ENCODE data around the gene ZNF891. TPM values are rescaled to one million over a fixed set of nuclear protein-coding genes. Genes with fewer than 3 reads are reported as not detected.

The ZNF891 gene
- total and polyA plus RNA-seq, 2 of the 13 experiments (the other 11 are each of a cell fraction or from before 2014, with no cell fraction given): 1.3 to 2.1 TPM

GRCh38 chr12:133080026-133080367 lies 50.1 kb downstream of the ZNF891 start (continued):
- TF ChIP-seq HIVEP1 (CRISPR knock-in tag; IDR thresholded peaks at IDR 0.05): peak; percentile 40; the same call in 1 of the 2 replicates
- no peak for TF ChIP-seq ZSCAN5A (CRISPR knock-in tag; IDR thresholded peaks at IDR 0.05; ENCODE audit: borderline replicate concordance)
- TF ChIP-seq ZSCAN31 (CRISPR knock-in tag; IDR thresholded peaks at IDR 0.05; ENCODE audit: low read depth): no peak; the same call in 1 of the 2 replicates
- no peak for TF ChIP-seq ZNF160 (CRISPR knock-in tag; IDR thresholded peaks at IDR 0.05)
- no peak for TF ChIP-seq ZNF678 (CRISPR knock-in tag; IDR thresholded peaks at IDR 0.05)
- no peak for TF ChIP-seq ZNF383 (CRISPR knock-in tag; IDR thresholded peaks at IDR 0.05; ENCODE audit: borderline replicate concordance)
- no peak for TF ChIP-seq PHB2 (IDR thresholded peaks at IDR 0.05; ENCODE audit: partially characterized antibody)
- peak; percentile 83; the same call in 1 of the 2 replicates for TF ChIP-seq CBX5 (CRISPR knock-in tag; IDR thresholded peaks at IDR 0.05; ENCODE audit: borderline replicate concordance)
- no peak for TF ChIP-seq TBL1XR1 (IDR thresholded peaks at IDR 0.05; ENCODE audit: borderline replicate concordance, low read length, partially characterized antibody)
- TF ChIP-seq ZBTB2 (CRISPR knock-in tag; IDR thresholded peaks at IDR 0.05; ENCODE audit: low read depth): no peak
- TF ChIP-seq BRCA1 (CRISPR knock-in tag; IDR thresholded peaks at IDR 0.05): peak; percentile 87; the same call in 1 of the 2 replicates
- no peak for TF ChIP-seq NFIB (CRISPR knock-in tag; IDR thresholded peaks at IDR 0.05; ENCODE audit: borderline replicate concordance)
- TF ChIP-seq, protein P1, sequence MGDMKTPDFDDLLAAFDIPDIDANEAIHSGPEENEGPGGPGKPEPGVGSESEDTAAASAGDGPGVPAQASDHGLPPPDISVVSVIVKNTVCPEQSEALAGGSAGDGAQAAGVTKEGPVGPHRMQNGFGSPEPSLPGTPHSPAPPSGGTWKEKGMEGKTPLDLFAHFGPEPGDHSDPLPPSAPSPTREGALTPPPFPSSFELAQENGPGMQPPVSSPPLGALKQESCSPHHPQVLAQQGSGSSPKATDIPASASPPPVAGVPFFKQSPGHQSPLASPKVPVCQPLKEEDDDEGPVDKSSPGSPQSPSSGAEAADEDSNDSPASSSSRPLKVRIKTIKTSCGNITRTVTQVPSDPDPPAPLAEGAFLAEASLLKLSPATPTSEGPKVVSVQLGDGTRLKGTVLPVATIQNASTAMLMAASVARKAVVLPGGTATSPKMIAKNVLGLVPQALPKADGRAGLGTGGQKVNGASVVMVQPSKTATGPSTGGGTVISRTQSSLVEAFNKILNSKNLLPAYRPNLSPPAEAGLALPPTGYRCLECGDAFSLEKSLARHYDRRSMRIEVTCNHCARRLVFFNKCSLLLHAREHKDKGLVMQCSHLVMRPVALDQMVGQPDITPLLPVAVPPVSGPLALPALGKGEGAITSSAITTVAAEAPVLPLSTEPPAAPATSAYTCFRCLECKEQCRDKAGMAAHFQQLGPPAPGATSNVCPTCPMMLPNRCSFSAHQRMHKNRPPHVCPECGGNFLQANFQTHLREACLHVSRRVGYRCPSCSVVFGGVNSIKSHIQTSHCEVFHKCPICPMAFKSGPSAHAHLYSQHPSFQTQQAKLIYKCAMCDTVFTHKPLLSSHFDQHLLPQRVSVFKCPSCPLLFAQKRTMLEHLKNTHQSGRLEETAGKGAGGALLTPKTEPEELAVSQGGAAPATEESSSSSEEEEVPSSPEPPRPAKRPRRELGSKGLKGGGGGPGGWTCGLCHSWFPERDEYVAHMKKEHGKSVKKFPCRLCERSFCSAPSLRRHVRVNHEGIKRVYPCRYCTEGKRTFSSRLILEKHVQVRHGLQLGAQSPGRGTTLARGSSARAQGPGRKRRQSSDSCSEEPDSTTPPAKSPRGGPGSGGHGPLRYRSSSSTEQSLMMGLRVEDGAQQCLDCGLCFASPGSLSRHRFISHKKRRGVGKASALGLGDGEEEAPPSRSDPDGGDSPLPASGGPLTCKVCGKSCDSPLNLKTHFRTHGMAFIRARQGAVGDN (CRISPR knock-in tag; IDR thresholded peaks at IDR 0.05): no peak
- TF ChIP-seq FOXC1 (CRISPR knock-in tag; IDR thresholded peaks at IDR 0.05; ENCODE audit: borderline replicate concordance): no peak
- TF ChIP-seq STAT5B (CRISPR knock-in tag; IDR thresholded peaks at IDR 0.05): no peak
- TF ChIP-seq JUNB (CRISPR knock-in tag; IDR thresholded peaks at IDR 0.05; ENCODE audit: borderline replicate concordance): no peak
- 0 out of 2 replicates have a peak, but pooled peaks have one; percentile 36 for TF ChIP-seq SALL1 (CRISPR knock-in tag; IDR thresholded peaks at IDR 0.05)
- TF ChIP-seq HNF1B (CRISPR knock-in tag; IDR thresholded peaks at IDR 0.05): peak; percentile 71; the same call in 1 of the 2 replicates
- no peak for TF ChIP-seq ZNF572 (CRISPR knock-in tag; IDR thresholded peaks at IDR 0.05)
- TF ChIP-seq ZNF503 (CRISPR knock-in tag; IDR thresholded peaks at IDR 0.05): peak; percentile 41; the same call in 1 of the 2 replicates

Measured in HepG2 (cell line).